ENCODE measurements around the gene GRK5. TPM values are rescaled to one million over a fixed set of nuclear protein-coding genes. Genes with fewer than 3 reads are reported as not detected.

GRK5 gene
- total RNA-seq, 1 experiment from 2014 or later: 1.2 TPM

- H3K36me3 ChIP-seq (replicated peaks; ENCODE audit: control insufficient read depth, insufficient read depth, low read length): no peaks in the 10 kb centered on the region
- peak; percentile 68 for DNase-seq
These were observed 170.8 kb downstream of the GRK5 start for GRCh38 chr10:119377958-119378736.

GRCh38 chr10:119378737-119379067 is 171.3 kb downstream of the GRK5 start:
- DNase-seq: no peak
- H3K4me3 ChIP-seq (ENCODE audit: insufficient read depth, low read depth, low read length): no peak overlapping the region
- H3K27me3 ChIP-seq (ENCODE audit: control insufficient read depth, insufficient read depth, low read length): no peaks in the 10 kb centered on the region
- no peaks in the 10 kb centered on the region for H3K36me3 ChIP-seq (replicated peaks; ENCODE audit: control insufficient read depth, insufficient read depth, low read length)

More at GRCh38 chr10:119377958-119378736, 170.8 kb downstream of the GRK5 start:
- H3K27me3 ChIP-seq (ENCODE audit: control insufficient read depth, insufficient read depth, low read length): no peaks in the 10 kb centered on the region
- no peak overlapping the region for H3K4me3 ChIP-seq (ENCODE audit: insufficient read depth, low read depth, low read length)

DNA sequence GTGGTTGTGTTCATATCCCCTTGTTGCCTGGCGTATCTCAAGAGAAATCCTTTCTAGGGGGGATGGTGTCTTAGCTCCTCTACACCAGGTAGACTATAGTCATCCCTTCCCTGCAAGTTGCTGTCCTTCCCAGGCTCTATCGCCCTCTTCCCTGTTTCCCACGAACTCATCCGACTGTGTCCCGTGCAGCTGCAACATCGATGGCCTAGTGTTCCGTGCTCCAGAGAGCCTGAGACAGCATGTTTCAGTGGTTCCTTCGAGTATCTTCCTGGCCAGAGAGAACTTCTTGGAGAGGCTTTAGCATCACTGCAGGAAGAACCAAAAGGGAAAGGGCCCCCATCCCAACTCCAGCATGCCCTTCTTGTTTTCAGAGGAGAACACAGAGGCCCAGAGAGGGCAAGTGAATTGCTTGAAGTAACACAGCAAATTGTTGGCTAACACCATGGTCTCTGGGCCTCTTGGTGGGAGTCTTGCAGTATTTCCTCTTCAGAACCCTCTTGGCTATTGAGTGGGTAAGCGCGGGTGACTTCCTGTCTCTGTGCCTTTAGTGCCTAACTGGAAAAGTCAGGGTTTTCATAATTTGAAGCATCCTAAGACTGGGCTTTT is 172.2 kb downstream of the GRK5 start:
- Histone ChIP-seq H3K36me3 (replicated peaks; ENCODE audit: control insufficient read depth, insufficient read depth, low read length) (no peaks in the 10 kb centered on the region), H3K4me3 (ENCODE audit: insufficient read depth, low read depth, low read length) (no peak overlapping the region), H3K27me3 (ENCODE audit: control insufficient read depth, insufficient read depth, low read length) (no peaks in the 10 kb centered on the region)
- no peak for DNase-seq

DNA sequence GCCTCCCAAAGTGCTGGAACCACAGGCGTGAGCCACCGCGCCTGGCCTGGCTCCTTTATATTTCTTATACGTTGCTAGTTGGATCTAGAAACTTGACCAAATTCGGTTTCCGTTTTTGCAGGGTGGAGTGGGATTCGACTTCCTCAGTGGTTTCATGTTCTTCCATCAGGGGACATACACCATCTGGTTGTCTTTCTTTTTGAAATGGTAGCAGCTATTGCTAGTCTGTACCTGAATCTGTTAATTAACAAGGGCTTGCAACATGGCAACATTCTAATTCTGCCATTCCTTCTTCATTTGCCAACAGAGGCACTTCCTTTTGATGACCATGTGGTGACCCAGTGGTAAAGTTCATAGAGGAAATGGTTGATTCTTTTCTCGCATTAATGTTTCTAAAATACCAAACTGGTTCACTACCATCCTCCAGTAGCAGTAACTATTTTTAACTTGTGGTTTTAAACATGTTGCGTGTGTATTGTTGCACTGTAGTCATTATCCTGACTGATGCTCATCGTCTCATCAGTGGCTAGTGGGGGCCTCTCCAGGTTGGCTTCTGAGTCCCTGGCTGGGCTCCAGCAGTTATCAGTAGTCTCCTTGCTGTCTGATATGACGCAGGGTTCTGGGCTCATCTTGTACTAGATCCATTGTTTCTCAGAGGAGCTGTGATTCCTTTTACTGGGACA is 175.9 kb downstream of the GRK5 start:
- no peak for DNase-seq
- Histone ChIP-seq H3K36me3 (replicated peaks; ENCODE audit: control insufficient read depth, insufficient read depth, low read length) (no peaks in the 10 kb centered on the region), H3K4me3 (ENCODE audit: insufficient read depth, low read depth, low read length) (no peak overlapping the region)

DNA sequence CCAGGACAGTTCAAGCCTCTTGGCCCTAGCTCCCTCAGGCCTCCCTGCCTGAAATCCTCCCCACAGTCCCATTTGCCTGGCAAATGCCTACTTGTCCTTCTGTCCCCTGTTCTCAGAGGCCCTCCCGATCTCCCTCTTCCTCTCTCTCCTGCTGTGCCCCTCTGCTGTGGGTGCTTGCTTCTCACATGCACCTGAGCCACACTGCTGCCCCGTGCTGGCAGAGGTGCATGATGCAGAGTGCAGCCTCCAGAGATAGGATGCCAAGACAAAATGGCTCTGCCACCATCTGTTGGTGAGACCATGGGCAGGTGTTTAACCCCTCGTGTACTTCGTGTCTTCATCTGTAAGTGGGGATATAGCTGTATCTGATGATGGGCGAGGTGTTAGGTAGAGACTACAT is 176.8 kb downstream of the GRK5 start:
- DNase-seq: no peak
- Histone ChIP-seq H3K36me3 (replicated peaks; ENCODE audit: control insufficient read depth, insufficient read depth, low read length) (no peaks in the 10 kb centered on the region), H3K4me3 (ENCODE audit: insufficient read depth, low read depth, low read length) (no peak overlapping the region), H3K27me3 (ENCODE audit: control insufficient read depth, insufficient read depth, low read length) (no peaks in the 10 kb centered on the region)

More for the DNA sequence above, 175.9 kb downstream of the GRK5 start:
- H3K27me3 ChIP-seq (ENCODE audit: control insufficient read depth, insufficient read depth, low read length): no peaks in the 10 kb centered on the region

- Histone ChIP-seq H3K36me3 (replicated peaks; ENCODE audit: control insufficient read depth, insufficient read depth, low read length) (no peaks in the 10 kb centered on the region), H3K4me3 (ENCODE audit: insufficient read depth, low read depth, low read length) (no peak overlapping the region), H3K27me3 (ENCODE audit: control insufficient read depth, insufficient read depth, low read length) (no peaks in the 10 kb centered on the region)
- no peak for DNase-seq
These were observed 179.3 kb downstream of the GRK5 start for GRCh38 chr10:119386666-119387065.

DNA sequence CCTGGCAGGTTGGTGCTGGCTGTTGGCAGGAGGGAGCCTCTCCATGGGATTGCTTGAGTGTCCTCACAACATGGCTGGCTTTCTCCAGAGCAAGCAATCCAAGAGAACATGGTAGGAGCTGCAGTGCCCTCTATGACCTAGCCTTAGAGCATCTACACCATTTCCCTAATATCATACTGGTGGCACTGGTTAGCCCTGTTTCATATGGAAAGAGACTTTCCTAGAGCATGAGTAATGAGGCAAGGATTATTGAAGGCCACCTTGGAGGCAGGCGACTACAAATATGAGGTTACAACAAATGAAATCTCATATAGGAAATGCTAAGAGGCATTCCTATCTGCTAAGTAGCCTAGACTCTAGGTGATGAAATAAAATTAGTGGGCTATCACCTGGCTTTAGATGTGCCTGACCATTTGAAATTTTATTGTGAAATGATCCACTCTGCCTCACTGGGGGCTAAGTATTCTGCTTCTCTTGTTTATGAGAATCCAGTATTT is 181.5 kb downstream of the GRK5 start:
- no peaks in the 10 kb centered on the region for H3K27me3 ChIP-seq (ENCODE audit: control insufficient read depth, insufficient read depth, low read length)
- H3K4me3 ChIP-seq (ENCODE audit: insufficient read depth, low read depth, low read length): no peak overlapping the region
- H3K36me3 ChIP-seq (replicated peaks; ENCODE audit: control insufficient read depth, insufficient read depth, low read length): no peaks in the 10 kb centered on the region
- DNase-seq: no peak

DNA sequence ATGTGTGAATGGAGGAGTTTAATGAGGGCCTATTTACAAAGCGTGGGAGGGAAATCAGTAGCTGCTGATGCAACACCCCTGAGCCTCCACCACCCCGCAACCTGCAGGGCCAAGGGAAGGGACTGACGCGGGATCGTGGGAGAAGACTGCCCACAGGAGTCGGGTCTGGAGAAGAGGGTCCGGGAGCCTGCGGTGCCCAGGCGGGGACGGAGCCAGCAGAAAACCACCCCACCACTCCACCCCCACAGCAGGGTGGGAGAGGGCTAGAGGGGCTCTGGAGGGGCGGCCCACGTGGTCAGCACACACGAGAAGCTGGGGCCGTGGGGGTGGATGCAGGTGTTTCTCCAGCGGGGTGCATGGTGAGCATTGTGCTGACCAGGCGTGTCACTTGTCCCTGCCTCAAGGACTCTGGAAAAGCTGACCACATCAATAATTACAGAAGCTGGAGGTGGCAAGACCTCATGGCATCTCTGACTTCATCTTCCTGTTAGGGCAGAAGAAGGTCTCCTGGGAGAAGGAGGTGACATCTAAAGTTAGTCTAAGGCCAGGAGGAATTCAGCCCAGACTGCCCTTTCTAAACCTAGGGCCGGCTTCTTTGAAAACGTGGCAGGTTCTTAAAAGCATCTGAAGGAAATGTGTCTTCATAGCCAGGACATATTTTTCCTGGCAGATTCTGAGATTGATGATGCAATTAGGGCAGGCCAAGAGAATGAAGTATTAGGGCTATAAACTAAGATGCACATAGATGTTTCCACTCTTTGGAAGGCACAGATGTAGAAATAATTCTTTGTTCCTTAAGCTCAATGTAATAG is 184.3 kb downstream of the GRK5 start:
- no peak for DNase-seq
- no peaks in the 10 kb centered on the region for H3K36me3 ChIP-seq (replicated peaks; ENCODE audit: control insufficient read depth, insufficient read depth, low read length)
- H3K4me3 ChIP-seq (ENCODE audit: insufficient read depth, low read depth, low read length): no peak overlapping the region
- no peaks in the 10 kb centered on the region for H3K27me3 ChIP-seq (ENCODE audit: control insufficient read depth, insufficient read depth, low read length)

DNA sequence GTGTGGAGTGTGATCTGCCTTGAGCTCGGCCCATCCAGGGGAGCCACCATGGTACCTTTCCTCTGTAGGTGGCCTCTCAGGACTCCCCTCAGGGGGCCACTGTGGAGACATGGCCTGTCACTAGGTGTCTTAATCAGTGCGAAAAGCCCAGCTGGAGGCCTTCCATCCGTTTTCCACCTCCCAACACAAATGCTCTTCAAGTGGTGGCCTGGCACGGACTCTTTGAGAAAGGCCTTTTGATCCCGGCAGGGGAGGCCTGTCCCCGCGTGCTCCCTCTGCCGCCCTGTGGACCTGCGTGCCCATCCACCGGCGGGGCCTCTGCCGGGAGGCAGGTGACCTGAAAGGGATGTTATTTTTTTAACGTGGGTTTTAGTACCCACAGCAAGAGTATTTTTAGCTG is 185.6 kb downstream of the GRK5 start:
- no peak overlapping the region for H3K4me3 ChIP-seq (ENCODE audit: insufficient read depth, low read depth, low read length)
- no peaks in the 10 kb centered on the region for H3K36me3 ChIP-seq (replicated peaks; ENCODE audit: control insufficient read depth, insufficient read depth, low read length)
- H3K27me3 ChIP-seq (ENCODE audit: control insufficient read depth, insufficient read depth, low read length): no peaks in the 10 kb centered on the region
- peak; percentile 67 for DNase-seq

- H3K27me3 ChIP-seq (ENCODE audit: control insufficient read depth, insufficient read depth, low read length): no peaks in the 10 kb centered on the region
- H3K4me3 ChIP-seq (ENCODE audit: insufficient read depth, low read depth, low read length): no peak overlapping the region
- DNase-seq: no peak
- no peaks in the 10 kb centered on the region for H3K36me3 ChIP-seq (replicated peaks; ENCODE audit: control insufficient read depth, insufficient read depth, low read length)
These were observed 186.1 kb downstream of the GRK5 start for GRCh38 chr10:119393421-119393820.

DNA sequence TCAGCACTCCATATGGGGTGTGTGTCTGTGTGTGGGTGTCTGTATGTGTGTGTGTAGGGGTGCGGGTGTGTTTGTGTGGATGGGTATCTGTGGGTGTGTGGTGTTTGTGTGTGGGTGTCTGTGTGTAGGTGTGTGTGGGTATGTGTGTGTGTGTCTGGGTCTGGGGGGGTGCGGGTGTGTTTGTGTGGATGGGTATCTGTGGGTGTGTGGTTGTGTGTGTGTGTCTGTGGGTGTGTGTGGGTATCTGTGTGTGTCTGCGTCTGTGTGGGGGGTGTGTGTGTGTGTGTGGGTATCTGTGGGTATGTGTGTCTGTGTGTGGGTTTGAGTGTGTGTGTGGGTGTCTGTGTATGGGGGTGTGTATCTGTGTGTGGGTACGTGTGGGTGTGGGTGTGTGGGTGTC is 186.5 kb downstream of the GRK5 start:
- DNase-seq: no peak
- Histone ChIP-seq H3K27me3 (ENCODE audit: control insufficient read depth, insufficient read depth, low read length) (no peaks in the 10 kb centered on the region), H3K36me3 (replicated peaks; ENCODE audit: control insufficient read depth, insufficient read depth, low read length) (no peaks in the 10 kb centered on the region), H3K4me3 (ENCODE audit: insufficient read depth, low read depth, low read length) (no peak overlapping the region)

- no peak for DNase-seq
- Histone ChIP-seq H3K4me3 (ENCODE audit: insufficient read depth, low read depth, low read length) (no peak overlapping the region), H3K27me3 (ENCODE audit: control insufficient read depth, insufficient read depth, low read length) (no peaks in the 10 kb centered on the region), H3K36me3 (replicated peaks; ENCODE audit: control insufficient read depth, insufficient read depth, low read length) (no peaks in the 10 kb centered on the region)
These were observed 187.4 kb downstream of the GRK5 start for GRCh38 chr10:119394657-119395279.

GRCh38 chr10:119395280-119396007 is 188.1 kb downstream of the GRK5 start:
- Histone ChIP-seq H3K36me3 (replicated peaks; ENCODE audit: control insufficient read depth, insufficient read depth, low read length) (no peaks in the 10 kb centered on the region), H3K27me3 (ENCODE audit: control insufficient read depth, insufficient read depth, low read length) (no peaks in the 10 kb centered on the region), H3K4me3 (ENCODE audit: insufficient read depth, low read depth, low read length) (no peak overlapping the region)
- peak; percentile 76 for DNase-seq

All from H7 (cell line).